ENCODE data around the gene IRGM.
"Not testable (repeated sequence)": the region's sequence is repeated elsewhere in the genome, so short reads cannot be mapped to it uniquely, and the experiment has no call there.

DNA sequence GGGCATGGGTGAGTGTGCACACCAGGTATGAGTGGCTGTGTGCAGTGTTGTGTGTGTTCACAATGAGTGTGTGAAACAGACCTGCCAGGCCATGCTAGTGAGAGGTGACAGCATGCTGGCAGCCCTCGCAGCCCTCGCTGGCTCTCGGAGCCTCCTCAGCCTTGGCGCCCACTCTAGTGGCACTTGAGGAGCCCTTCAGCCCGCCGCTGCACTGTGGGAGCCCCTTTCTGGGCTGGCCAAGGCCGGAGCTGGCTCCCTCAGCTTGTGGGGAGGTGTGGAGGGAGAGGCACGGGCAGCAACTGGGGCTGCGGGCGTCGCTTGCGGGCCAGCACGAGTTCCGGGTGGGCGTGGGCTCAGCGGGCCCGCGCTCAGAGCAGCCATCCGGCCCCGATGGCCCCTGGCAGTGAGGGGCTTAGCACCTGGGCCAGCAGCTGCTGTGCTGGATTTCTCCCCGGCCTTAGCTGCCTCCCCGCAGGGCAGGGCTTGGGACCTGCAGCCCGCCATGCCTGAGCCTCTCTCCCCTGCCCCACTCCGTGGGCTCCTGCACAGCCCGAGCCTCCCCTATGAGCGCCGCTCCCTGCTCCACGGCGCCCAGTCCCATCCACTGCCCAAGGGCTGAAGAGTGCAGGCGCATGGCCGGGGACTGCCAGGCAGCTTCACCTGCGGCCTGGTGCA is 999 bp upstream of the IRGM start:
- not testable (repeated sequence) for TF ChIP-seq CTCF (IDR thresholded peaks at IDR 0.05; ENCODE audit: insufficient read depth, low read length); REST (IDR thresholded peaks at IDR 0.05; ENCODE audit: insufficient replicate concordance, low read depth)
